ENCODE data around the gene MYOD1. TPM values are rescaled to one million over a fixed set of nuclear protein-coding genes. Genes with fewer than 3 reads are reported as not detected.

The MYOD1 gene
- total RNA-seq, 1 experiment from 2014 or later = not detected

GRCh38 chr11:17750013-17750800 is 30.8 kb downstream of the MYOD1 start:
- no peaks in the 10 kb centered on the region for H3K9me3 Mint-ChIP-seq (ENCODE audit: unreplicated experiment)
- H3K27me3 Mint-ChIP-seq (ENCODE audit: insufficient read depth, unreplicated experiment) = peaks cover 31% of the 10 kb centered on the region
- no peak for TF ChIP-seq CTCF (IDR thresholded peaks at IDR 0.05; ENCODE audit: unreplicated experiment)
- intact Hi-C loops (cut with micrococcal nuclease) = no loop called here
- H3K36me3 Mint-ChIP-seq (ENCODE audit: insufficient read depth, unreplicated experiment) = no peaks in the 10 kb centered on the region
- DNase-seq (ENCODE audit: unreplicated experiment) = no peak
- BruUV-seq (replicated peaks) = no TSS peak
- CTCF ChIA-PET = no interaction called here
- no peak overlapping the region for H3K4me3 Mint-ChIP-seq (ENCODE audit: unreplicated experiment)
- H3K4me1 Mint-ChIP-seq (ENCODE audit: insufficient read depth, unreplicated experiment) = no peaks in the 10 kb centered on the region
- POLR2A ChIA-PET = no interaction called here
- H3K27ac Mint-ChIP-seq (ENCODE audit: low read depth, unreplicated experiment) = no peak overlapping the region

GRCh38 chr11:17750801-17751165 is 31.4 kb downstream of the MYOD1 start:
- peaks cover 37% of the 10 kb centered on the region for H3K27me3 Mint-ChIP-seq (ENCODE audit: insufficient read depth, unreplicated experiment)

GRCh38 chr11:17751558-17751957 is 32.2 kb downstream of the MYOD1 start:
- ChIA-PET CTCF (interaction anchor here (0.6 to 0.7 kb wide), 2 partner anchors 16 to 20 kb away, joined by 3 read pairs; no protein-coding TSS in a partner anchor), POLR2A (interaction anchor here (0.6 kb wide), 1 partner anchor 10 kb away, joined by 3 read pairs; no protein-coding TSS in a partner anchor)
- H3K27ac Mint-ChIP-seq (ENCODE audit: low read depth, unreplicated experiment) = no peak overlapping the region
- no peaks in the 10 kb centered on the region for H3K4me1 Mint-ChIP-seq (ENCODE audit: insufficient read depth, unreplicated experiment)
- peaks cover 45% of the 10 kb centered on the region for H3K27me3 Mint-ChIP-seq (ENCODE audit: insufficient read depth, unreplicated experiment)
- no peak for TF ChIP-seq CTCF (IDR thresholded peaks at IDR 0.05; ENCODE audit: unreplicated experiment)
- no peaks in the 10 kb centered on the region for H3K36me3 Mint-ChIP-seq (ENCODE audit: insufficient read depth, unreplicated experiment)
- no peak overlapping the region for H3K4me3 Mint-ChIP-seq (ENCODE audit: unreplicated experiment)
- no peak for DNase-seq (ENCODE audit: unreplicated experiment)
- no TSS peak for BruUV-seq (replicated peaks)
- intact Hi-C loops (cut with micrococcal nuclease) = no loop called here
- H3K9me3 Mint-ChIP-seq (ENCODE audit: unreplicated experiment) = no peaks in the 10 kb centered on the region

More at GRCh38 chr11:17750801-17751165, 31.4 kb downstream of the MYOD1 start:
- no peak for TF ChIP-seq CTCF (IDR thresholded peaks at IDR 0.05; ENCODE audit: unreplicated experiment)
- intact Hi-C loops (cut with micrococcal nuclease) = no loop called here
- DNase-seq (ENCODE audit: unreplicated experiment) = no peak
- H3K36me3 Mint-ChIP-seq (ENCODE audit: insufficient read depth, unreplicated experiment) = no peaks in the 10 kb centered on the region
- POLR2A ChIA-PET = no interaction called here
- H3K4me3 Mint-ChIP-seq (ENCODE audit: unreplicated experiment) = no peak overlapping the region
- CTCF ChIA-PET = interaction anchor here (0.6 to 0.7 kb wide), 2 partner anchors 17 to 20 kb away, joined by 3 read pairs; no protein-coding TSS in a partner anchor
- no peaks in the 10 kb centered on the region for H3K4me1 Mint-ChIP-seq (ENCODE audit: insufficient read depth, unreplicated experiment)
- BruUV-seq (replicated peaks) = no TSS peak
- no peak overlapping the region for H3K27ac Mint-ChIP-seq (ENCODE audit: low read depth, unreplicated experiment)
- H3K9me3 Mint-ChIP-seq (ENCODE audit: unreplicated experiment) = no peaks in the 10 kb centered on the region

- POLR2A ChIA-PET = interaction anchor here (0.6 kb wide), 1 partner anchor 11 kb away, joined by 3 read pairs; no protein-coding TSS in a partner anchor
- Mint-ChIP-seq H3K27ac (ENCODE audit: low read depth, unreplicated experiment) (no peak overlapping the region), H3K36me3 (ENCODE audit: insufficient read depth, unreplicated experiment) (no peaks in the 10 kb centered on the region), H3K27me3 (ENCODE audit: insufficient read depth, unreplicated experiment) (peaks cover 51% of the 10 kb centered on the region), H3K4me3 (ENCODE audit: unreplicated experiment) (no peak overlapping the region), H3K4me1 (ENCODE audit: insufficient read depth, unreplicated experiment) (no peaks in the 10 kb centered on the region), H3K9me3 (ENCODE audit: unreplicated experiment) (no peaks in the 10 kb centered on the region)
- no TSS peak for BruUV-seq (replicated peaks)
- no peak for DNase-seq (ENCODE audit: unreplicated experiment)
- no peak for TF ChIP-seq CTCF (IDR thresholded peaks at IDR 0.05; ENCODE audit: unreplicated experiment)
- intact Hi-C loops (cut with micrococcal nuclease) = no loop called here
- CTCF ChIA-PET = interaction anchor here (0.5 to 1.0 kb wide), 2 partner anchors 84 to 227 kb away, joined by 3 to 4 read pairs; no protein-coding TSS in a partner anchor
Measured at GRCh38 chr11:17752144-17752543, 32.8 kb downstream of the MYOD1 start.
